Measurements from ENCODE around the gene ACOXL.

The ACOXL gene

DNA sequence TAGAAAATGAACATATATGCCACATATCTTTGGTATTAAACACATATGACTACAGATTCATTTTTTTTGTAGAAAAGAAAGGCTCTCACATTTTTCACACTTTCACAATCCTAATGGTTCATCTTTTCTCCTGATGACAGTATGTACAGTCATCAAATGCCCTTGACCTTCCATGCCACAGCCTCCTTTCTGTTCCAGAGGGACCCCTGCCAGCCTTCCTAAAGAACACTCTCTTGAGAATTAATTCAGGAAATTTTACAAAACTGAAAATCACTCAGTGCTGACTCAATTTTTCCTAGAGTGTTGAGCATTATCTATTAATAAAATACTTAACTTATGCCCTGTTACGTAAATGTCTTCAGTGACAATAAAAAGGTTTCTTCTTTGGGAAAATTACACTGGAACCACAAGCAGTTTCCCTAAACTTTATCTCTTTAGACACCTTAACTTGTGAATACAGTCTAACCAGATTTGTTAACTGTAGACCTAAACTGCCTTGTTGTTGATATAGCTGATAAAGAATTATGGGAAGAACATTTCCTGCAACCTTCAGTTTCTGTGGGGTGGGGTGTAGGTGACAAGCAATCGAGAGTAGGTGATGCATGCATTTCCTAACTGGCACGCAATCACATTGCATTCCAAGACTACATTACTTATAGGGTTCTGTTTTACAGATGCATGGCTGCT lies 15.3 kb upstream of the ACOXL start:
- H3K9me2 ChIP-seq (replicated peaks; ENCODE audit: control insufficient read depth, low read length), result no peaks in the 10 kb centered on the region
- H3K27me3 ChIP-seq (ENCODE audit: control insufficient read depth, low read length), result peaks cover 56% of the 10 kb centered on the region
- H3K4me3 ChIP-seq (ENCODE audit: low read length), result no peak overlapping the region
- no peaks in the 10 kb centered on the region for H3F3A ChIP-seq (ENCODE audit: control insufficient read depth, insufficient read depth)
- no peaks in the 10 kb centered on the region for H3K4me1 ChIP-seq (ENCODE audit: control insufficient read depth, low read length)
- no peaks in the 10 kb centered on the region for H4K20me1 ChIP-seq (ENCODE audit: control insufficient read depth, insufficient read depth, low read depth, low read length)
- no peak overlapping the region for H3K27ac ChIP-seq (ENCODE audit: low read depth, low read length)
- no peaks in the 10 kb centered on the region for H3K9me3 ChIP-seq (ENCODE audit: control insufficient read depth, insufficient read depth, low read length)
- H3K36me3 ChIP-seq (ENCODE audit: control insufficient read depth, low read length), result no peaks in the 10 kb centered on the region
- H3K79me2 ChIP-seq (ENCODE audit: control insufficient read depth, low read length), result no peaks in the 10 kb centered on the region
- H3K4me2 ChIP-seq (ENCODE audit: low read length), result no peak overlapping the region
- TF ChIP-seq, protein P1, sequence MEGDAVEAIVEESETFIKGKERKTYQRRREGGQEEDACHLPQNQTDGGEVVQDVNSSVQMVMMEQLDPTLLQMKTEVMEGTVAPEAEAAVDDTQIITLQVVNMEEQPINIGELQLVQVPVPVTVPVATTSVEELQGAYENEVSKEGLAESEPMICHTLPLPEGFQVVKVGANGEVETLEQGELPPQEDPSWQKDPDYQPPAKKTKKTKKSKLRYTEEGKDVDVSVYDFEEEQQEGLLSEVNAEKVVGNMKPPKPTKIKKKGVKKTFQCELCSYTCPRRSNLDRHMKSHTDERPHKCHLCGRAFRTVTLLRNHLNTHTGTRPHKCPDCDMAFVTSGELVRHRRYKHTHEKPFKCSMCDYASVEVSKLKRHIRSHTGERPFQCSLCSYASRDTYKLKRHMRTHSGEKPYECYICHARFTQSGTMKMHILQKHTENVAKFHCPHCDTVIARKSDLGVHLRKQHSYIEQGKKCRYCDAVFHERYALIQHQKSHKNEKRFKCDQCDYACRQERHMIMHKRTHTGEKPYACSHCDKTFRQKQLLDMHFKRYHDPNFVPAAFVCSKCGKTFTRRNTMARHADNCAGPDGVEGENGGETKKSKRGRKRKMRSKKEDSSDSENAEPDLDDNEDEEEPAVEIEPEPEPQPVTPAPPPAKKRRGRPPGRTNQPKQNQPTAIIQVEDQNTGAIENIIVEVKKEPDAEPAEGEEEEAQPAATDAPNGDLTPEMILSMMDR (IDR thresholded peaks at IDR 0.05; ENCODE audit: low read depth, low read length, poor library complexity, severe bottlenecking), result no peak
- TF ChIP-seq EZH2phosphoT487 (IDR thresholded peaks at IDR 0.05; ENCODE audit: borderline replicate concordance, low read length), result no peak

DNA sequence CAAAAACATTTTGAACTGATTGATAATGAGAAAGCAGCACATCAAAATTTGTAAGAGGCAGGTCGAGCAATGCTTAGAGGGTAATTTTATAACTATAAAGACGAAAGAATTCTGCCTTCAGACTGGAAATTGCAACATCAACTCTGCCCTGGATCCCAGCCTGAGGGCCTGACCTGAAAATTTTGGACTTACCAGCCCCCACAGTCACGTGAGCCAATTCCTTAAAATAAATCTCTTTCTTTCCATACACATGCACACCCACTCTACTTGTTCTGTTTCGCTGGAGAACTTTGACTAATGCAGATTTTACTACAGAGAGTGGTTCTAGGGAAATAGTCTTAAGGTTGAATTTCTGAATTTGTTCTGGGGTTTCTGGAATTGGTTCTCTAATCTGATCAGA lies 14.6 kb upstream of the ACOXL start:
- H3K36me3 ChIP-seq (ENCODE audit: control insufficient read depth, low read length), result no peaks in the 10 kb centered on the region
- H3K4me2 ChIP-seq (ENCODE audit: low read length), result no peak overlapping the region
- H3F3A ChIP-seq (ENCODE audit: control insufficient read depth, insufficient read depth), result no peaks in the 10 kb centered on the region
- H3K9me2 ChIP-seq (replicated peaks; ENCODE audit: control insufficient read depth, low read length), result no peaks in the 10 kb centered on the region
- H4K20me1 ChIP-seq (ENCODE audit: control insufficient read depth, insufficient read depth, low read depth, low read length), result no peaks in the 10 kb centered on the region
- no peaks in the 10 kb centered on the region for H3K4me1 ChIP-seq (ENCODE audit: control insufficient read depth, low read length)
- no peak overlapping the region for H3K4me3 ChIP-seq (ENCODE audit: low read length)
- peaks cover 55% of the 10 kb centered on the region for H3K27me3 ChIP-seq (ENCODE audit: control insufficient read depth, low read length)
- no peaks in the 10 kb centered on the region for H3K9me3 ChIP-seq (ENCODE audit: control insufficient read depth, insufficient read depth, low read length)
- TF ChIP-seq, protein P1 (IDR thresholded peaks at IDR 0.05; ENCODE audit: low read depth, low read length, poor library complexity, severe bottlenecking), result no peak
- no peak for TF ChIP-seq EZH2phosphoT487 (IDR thresholded peaks at IDR 0.05; ENCODE audit: borderline replicate concordance, low read length)
- no peaks in the 10 kb centered on the region for H3K79me2 ChIP-seq (ENCODE audit: control insufficient read depth, low read length)
- H3K27ac ChIP-seq (ENCODE audit: low read depth, low read length), result no peak overlapping the region

DNA sequence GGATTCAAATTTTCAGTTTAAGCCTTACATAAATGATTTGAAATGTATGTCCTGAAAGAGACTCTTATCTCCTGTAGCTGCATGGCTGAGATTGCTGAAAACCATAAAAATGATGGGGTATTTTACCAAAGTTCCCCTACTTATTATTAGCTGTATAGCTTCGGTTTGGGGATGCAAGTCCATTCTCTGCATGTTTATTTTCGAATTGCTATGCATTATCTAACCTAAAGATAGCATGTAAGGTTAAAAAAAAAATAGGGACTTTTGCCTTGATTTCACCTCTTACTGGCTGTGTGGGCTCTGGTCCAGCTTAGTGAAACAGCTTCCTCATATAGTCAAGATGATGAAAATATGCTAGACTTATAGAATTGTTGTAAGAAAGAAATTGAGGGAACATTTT lies 14.0 kb upstream of the ACOXL start:
- no peak overlapping the region for H3K4me2 ChIP-seq (ENCODE audit: low read length)
- H3K27ac ChIP-seq (ENCODE audit: low read depth, low read length), result no peak overlapping the region
- H3K9me3 ChIP-seq (ENCODE audit: control insufficient read depth, insufficient read depth, low read length), result no peaks in the 10 kb centered on the region
- TF ChIP-seq EZH2phosphoT487 (IDR thresholded peaks at IDR 0.05; ENCODE audit: borderline replicate concordance, low read length), result no peak
- TF ChIP-seq, protein P1 (IDR thresholded peaks at IDR 0.05; ENCODE audit: low read depth, low read length, poor library complexity, severe bottlenecking), result no peak
- H3K36me3 ChIP-seq (ENCODE audit: control insufficient read depth, low read length), result no peaks in the 10 kb centered on the region
- H3K9me2 ChIP-seq (replicated peaks; ENCODE audit: control insufficient read depth, low read length), result no peaks in the 10 kb centered on the region
- no peaks in the 10 kb centered on the region for H3F3A ChIP-seq (ENCODE audit: control insufficient read depth, insufficient read depth)
- no peak overlapping the region for H3K4me3 ChIP-seq (ENCODE audit: low read length)
- H3K4me1 ChIP-seq (ENCODE audit: control insufficient read depth, low read length), result no peaks in the 10 kb centered on the region
- peaks cover 51% of the 10 kb centered on the region for H3K27me3 ChIP-seq (ENCODE audit: control insufficient read depth, low read length)
- no peaks in the 10 kb centered on the region for H4K20me1 ChIP-seq (ENCODE audit: control insufficient read depth, insufficient read depth, low read depth, low read length)
- H3K79me2 ChIP-seq (ENCODE audit: control insufficient read depth, low read length), result no peaks in the 10 kb centered on the region
